ENCODE data around the gene CD244.

Gene CD244

GRCh38 chr1:160844447-160845232 lies 18.0 kb downstream of the CD244 start:
- H3K4me3 ChIP-seq (ENCODE audit: low read length), result no peak overlapping the region
- TF ChIP-seq CTCF (conservative IDR thresholded peaks at IDR 0.05; ENCODE audit: low read depth, low read length), result no peak
- no peak for DNase-seq (ENCODE audit: low read depth)

DNA sequence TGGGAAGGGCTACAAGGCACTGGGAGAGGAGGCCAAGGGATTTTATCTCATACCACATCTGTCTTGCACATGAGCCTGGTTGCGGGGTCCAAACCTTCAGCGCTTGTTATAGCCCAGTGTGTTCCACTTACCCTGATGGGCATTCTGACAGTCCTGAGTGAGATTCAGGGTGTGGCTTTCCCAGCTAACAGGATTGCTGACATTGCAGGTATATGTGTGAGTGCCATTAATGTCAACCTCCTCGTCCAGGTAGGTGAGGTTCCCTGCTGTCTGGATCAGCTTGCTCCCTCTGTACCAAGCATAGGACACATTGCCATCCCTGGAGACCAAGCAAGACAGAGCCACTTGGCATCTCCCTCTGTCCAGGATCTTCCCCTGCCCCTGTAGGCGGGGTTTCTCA lies 21.6 kb downstream of the CD244 start:
- DNase-seq (ENCODE audit: low read depth), result no peak
- no peak overlapping the region for H3K4me3 ChIP-seq (ENCODE audit: low read length)
- no peak for TF ChIP-seq CTCF (conservative IDR thresholded peaks at IDR 0.05; ENCODE audit: low read depth, low read length)

- DNase-seq (ENCODE audit: low read depth), result no peak
- TF ChIP-seq CTCF (conservative IDR thresholded peaks at IDR 0.05; ENCODE audit: low read depth, low read length), result no peak
- H3K4me3 ChIP-seq (ENCODE audit: low read length), result no peak overlapping the region
Observed at GRCh38 chr1:160839746-160840145, 22.9 kb downstream of the CD244 start.

GRCh38 chr1:160838888-160839287 lies 23.8 kb downstream of the CD244 start:
- no peak overlapping the region for H3K4me3 ChIP-seq (ENCODE audit: low read length)
- no peak for TF ChIP-seq CTCF (conservative IDR thresholded peaks at IDR 0.05; ENCODE audit: low read depth, low read length)
- no peak for DNase-seq (ENCODE audit: low read depth)

DNA sequence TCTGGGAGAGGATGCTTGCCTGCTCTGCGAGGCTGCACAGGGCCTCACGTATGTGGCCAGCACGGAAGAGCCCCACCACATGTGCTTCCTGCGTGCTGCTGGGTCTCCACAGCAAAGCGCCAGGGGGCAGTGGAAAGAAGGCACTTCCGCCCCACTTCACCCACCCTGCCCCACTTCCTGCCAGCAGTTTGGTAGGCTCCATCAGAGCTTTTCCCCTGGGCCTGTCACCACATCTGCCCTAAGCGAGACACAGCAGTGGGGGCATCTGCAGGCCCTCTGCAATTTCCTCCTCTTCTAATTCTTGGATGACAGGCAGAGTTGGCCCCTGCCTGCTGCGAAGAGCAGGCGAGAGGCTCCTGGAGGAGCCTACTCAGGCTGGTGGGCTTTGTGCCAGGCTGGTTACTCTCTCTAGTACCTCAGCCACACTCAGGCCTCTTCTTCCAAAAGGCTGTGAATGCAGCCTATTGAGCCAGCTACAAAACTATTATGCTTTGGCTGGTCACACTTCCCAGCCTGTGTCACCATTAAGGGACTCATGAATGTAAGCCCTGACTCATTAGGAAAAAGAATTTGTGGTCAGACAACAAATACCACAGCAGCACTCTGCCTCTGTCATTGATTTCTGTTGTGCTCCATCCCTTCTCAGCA lies 25.0 kb downstream of the CD244 start:
- no peak for TF ChIP-seq CTCF (conservative IDR thresholded peaks at IDR 0.05; ENCODE audit: low read depth, low read length)
- peak; percentile 19 for DNase-seq (ENCODE audit: low read depth)
- H3K4me3 ChIP-seq (ENCODE audit: low read length), result no peak overlapping the region

DNA sequence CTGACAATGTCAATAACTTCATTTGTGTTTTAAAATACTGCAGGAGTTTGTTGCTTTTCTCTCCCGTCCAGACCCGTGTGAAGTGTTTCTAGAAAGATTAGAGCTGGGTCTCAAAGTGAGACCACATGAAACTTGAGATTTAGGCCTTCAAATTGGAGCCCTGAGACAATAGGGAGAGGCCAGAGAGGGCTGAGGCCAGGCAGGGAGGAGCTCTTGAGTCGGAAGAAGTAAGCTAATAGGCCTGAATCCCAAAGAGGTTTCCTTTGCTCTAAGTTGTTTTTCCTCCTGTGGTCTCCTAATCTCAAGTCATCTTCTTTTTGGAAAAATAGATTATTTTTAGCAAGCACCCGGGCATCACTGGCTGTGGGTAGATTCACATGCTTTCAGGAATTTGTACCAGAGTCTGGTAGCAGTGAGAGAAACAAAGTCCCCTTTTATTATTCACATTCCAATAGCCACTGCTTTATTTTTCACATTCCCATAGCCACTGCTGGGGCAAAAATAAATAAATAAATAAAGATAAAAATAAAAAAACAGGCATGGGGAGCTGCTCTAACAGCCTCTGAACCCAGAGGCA lies 25.6 kb downstream of the CD244 start:
- no peak for TF ChIP-seq CTCF (conservative IDR thresholded peaks at IDR 0.05; ENCODE audit: low read depth, low read length)
- H3K4me3 ChIP-seq (ENCODE audit: low read length), result no peak overlapping the region
- peak; percentile 16 for DNase-seq (ENCODE audit: low read depth)

All from retinal pigment epithelial cell (primary cell).